Left forelimb (tissue), 1 donor: ENCODE measurements around the gene ZFP1.

Experiments
- DNase-seq: peaks from one replicate; pipeline ENCODE4 v3.0.0-alpha.2; 2018; ENCODE audit warnings: low spot score

ZFP1 gene

DNA sequence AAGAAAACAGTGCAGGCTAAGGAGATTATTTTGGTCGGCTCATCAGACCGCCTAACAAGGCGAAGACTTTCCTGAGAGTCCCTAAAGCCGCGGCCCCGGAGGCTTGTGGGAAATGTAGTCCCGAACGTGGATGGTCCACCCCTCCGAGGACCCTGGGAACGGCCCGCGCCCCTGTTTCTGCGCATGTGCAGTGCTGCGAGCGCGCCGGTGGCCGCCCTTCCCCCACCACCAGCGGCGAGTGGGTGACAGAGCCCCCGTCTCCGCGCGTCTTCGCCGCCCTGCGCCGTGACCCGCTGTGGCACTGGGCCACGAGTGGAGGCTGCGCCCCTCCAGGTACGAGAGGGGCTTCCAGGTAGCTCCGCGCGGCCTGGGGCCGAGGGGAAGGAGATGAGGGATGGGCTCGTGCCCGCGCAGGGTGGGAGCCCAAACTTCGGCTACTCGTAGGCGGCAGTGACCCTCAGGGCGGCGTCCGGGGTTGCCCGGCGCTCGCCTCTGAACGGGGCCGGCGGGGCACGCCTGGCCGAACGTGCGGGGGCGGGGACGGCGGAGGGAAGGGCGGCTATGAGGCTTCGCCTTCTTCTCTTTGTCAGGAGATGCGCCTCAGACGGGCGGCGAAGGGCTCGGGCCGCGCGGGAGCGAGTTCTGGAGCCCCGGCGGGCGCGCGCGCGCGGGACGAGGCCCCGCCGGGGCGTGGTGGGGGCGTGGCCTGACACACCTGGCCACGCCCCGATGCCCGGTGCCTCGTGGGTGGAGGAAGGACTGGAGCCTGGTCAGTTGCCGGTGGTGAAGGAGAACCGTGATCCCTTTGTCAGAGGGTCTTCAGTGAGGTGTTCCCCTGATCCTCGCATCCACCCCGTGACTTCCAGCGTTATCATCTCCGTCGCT, at the start of gene ZFP1:
Gene ZFP1 (plus strand): TSS at position 214 of the 885 bp plus-strand sequence. CDS start 4,428 bp downstream, outside the sequence.
- peak; percentile 97 for DNase-seq

GRCh38 chr16:75099075-75099667, 49.2 kb upstream of the ZFP1 start:
- DNase-seq: no peak

- no peak for DNase-seq
These were observed 48.4 kb upstream of the ZFP1 start for GRCh38 chr16:75099738-75100602.

DNA sequence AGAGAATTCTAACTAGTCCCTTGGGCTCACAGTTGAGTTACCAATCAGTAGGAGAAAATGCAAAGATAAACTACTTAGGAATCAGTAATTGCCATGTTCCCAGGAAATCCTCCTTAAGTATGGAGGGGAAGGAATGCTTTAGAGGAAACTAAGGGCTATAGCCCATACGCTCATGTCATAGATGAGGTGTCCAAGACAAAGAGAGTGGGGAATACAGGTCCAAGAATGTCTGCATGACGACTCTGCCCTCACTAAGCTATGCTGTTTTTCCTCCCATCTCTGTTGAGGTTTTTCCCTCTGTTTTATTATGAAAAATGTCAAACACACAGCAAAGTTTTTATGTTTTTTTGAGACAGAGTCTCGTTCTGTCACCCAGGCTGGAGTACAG, 47.7 kb upstream of the ZFP1 start:
- no peak for DNase-seq

DNA sequence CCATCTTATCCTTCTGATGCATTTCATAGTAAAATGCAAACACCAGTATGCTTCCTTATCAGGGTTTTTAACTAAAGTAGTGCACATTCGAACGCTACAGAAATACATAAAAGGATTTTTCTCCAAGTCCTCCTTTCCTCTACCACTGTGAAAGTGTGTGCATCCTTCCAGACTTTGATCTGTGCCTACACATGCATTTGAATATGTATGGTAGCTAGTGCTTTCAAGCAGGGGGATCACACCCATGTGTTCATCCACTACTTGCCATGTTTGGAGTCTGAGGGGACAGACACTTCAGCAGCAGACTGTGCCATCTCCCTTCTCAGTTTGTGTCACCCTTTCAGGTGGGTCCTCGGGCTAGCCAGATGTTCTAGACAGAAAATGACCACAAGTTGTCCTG, 46.7 kb upstream of the ZFP1 start:
- no peak for DNase-seq

DNA sequence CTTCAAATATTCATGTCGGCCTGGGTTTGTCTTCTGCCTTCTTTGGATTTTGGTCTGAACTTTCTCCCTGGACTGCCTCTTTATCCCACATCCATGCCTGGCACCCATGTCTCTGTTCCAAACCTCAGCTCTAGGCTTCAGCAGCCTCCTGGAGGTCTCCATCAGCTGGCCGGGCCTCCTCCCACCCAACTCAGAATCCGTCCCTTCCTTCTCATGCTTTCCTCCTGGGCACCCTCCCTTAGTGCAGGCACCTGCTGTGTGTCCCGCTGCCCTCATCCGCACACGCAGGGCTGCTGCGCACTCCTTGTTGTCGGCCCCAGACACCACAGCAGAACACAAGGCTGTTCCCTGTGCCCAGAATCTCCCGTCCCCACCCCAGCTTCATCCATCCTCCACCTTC, 45.7 kb upstream of the ZFP1 start:
- DNase-seq: no peak

DNA sequence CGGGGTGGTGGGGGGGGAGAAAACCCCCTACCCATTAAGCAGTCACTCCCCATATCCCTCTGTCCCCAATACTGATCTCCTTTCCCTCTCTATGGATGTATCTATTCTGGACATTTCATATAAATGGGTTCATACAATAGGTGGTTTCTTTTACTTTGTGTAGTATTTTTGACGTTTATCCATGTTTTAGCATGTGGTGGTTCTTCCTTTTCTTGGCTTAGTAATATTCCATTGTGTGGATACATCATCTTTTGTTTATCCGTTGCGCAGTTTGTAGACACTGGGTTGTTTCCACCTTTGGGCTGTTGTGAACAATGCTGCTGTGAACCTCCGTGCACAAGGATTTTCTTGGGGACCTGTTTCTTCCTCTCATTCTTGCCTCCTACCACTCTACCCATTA, 44.3 kb upstream of the ZFP1 start:
- no peak for DNase-seq

GRCh38 chr16:75104836-75105235, 43.5 kb upstream of the ZFP1 start:
- DNase-seq: no peak

DNA sequence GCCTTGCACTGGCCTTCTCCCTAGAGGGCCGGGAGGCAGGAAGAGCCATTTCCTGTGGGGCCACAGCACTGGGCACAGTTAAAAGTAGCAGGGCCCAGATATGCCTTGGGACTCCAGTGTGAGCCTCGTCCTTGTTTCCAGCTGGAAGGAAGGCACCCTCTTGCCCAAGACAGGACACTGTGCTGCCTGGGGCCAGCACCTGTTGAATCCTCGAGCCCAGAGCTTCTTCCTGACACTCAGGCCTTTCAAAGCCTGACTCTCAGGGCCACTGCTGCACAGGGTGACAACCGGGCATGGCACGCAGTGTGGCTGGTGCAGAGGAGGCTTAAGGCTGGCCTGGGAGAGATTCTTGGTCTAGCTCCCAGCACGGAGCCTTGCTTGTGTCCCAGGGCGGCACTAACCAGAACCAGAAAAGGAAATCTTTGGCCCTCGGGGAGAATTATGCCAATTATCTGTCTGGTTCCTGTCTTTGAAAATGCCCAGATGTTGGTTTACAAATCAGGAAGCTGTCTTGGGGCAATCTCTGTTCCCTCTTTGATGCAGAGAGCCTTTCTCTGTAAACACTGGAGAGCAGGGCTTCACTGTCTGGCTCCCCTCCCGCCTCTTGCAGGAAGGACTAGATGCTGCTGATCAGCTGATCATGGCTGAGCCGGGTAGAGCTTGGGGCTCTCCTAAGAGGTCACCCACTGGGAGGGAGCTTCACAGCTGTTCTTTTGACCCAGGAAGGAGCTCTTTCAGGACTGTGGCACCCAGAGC, 42.8 kb upstream of the ZFP1 start:
- DNase-seq: no peak

GRCh38 chr16:75106351-75107274, 41.7 kb upstream of the ZFP1 start:
- DNase-seq: no peak

DNA sequence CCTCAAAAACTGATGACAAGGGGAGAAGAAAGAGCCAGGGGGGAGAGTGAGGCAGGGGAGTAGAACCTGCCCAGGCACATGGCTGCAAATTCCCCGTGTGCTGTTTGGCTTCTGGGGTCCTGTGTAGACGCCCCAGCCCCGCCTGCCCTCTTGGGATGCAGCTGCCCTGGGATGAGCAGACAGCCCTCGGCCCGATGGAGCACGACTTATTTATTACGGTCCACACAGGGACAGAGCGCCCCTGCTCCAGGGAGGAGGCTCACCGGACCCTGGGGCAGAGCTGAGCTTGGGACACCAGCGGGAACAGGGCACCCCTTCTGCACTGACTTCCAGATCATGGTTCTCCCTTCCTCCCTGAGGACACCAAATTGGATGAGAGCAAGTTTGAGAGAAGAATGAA, 40.8 kb upstream of the ZFP1 start:
- no peak for DNase-seq

DNA sequence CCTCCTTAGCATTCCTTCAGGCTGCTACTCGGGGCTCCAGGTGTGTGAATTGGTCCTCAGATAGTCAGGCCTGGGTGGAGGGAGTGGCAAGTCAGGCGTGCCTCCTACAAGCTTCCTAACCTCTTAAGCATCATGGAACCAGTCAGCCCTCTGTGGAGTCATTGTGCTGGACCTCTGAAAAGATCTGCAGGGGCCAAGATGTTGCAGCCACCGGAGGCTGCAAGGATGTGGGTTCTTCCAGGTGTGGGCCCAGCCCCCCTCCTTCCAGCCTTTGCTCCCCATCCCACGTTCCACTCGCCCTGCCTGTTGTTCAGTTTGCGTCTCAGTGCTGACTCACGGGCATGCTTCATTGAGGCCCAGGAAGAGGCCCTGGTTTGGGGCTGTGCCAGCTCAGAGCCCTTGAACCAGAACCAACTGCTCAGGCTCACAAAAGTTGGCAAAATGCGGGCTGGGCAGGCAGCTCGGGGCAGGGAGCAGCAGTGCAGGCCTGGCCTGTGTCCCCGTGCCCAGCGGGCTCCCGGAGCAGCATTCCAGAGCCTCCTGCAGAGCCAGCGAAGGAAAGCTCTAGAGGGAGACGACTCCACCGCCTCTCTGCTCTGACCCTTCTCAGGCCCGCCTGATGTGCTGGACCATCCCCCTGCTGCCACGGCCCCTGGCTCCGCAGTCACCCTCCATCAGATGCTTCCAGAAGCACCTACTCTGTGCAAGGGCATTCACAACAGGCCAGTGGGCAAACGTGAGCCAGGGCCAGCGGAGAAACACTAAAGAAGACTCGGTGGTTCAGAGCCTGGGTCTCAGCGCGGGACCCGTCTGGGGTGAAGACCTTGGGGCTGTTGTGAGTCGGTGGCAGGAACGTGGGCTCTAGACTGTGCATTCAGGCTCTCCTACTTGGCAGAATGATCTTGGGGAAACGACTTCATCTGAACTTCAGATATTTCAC, 39.3 kb upstream of the ZFP1 start:
- no peak for DNase-seq

DNA sequence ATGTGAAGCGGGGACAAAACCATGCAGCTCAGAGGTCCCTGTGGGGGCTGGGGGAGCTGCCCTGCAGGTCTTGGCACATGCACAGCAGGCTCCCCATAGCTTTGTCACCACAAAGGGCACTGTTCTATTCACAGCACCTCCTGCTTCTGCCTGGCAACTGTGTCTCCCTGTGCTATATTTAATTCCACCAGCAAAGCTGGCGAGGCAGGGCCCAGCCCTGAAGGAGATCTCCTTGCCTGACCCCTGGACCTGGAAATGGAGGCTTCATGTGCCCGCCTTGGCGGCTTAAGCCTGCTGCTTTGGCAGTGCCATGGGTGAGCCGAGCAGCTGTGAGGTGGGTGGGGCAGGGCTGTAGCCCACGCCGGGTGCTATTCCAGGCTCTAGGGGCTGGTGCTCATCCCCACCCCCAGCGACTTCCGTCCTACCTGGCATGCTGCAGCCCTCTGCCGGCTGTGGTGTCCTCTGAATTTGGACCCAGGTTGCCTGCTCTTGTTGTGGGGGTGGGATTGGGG, 38.5 kb upstream of the ZFP1 start:
- DNase-seq: no peak

DNA sequence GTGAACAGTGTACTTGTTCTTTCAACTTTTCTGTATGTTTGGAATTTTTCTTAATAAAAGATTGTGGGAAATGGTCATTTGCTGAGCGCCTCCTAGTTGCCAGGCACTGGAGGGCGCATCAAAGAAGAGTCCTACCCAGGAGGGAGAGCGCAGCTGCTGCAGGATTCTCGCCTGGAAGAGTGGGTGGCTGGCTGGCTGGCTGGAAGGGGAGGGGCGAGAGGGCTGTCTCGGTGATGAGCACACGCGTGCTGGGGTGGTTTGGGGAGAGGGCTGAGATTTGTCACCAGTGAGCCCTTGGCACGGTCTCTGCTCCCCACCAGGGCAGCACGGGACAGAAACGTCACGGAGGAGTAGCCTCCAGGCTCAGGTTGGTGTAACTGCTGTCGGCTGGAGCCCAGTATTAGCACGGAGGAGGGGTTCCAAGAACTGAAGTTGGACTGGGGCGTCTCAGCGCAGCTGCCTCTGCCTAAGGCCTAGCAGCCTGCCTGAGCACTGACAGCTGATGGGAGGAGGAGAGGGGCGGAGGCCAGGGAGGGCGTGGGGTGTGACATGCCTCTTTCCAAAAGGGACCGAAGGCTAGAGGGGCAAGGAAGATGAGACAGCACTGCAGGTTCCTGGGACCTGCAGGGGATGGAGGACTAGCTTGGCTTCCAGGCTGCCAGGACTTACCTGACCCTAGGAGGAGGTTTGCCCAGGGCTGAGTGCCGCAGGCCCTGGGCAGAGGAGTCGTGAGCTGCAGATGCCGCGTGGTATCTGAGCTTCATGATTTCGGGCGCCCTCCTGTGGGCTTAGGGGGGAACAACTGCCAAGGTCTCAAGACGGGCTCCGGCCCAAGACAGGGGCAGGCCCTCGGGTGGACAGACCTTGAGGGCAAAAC, 37.4 kb upstream of the ZFP1 start:
- DNase-seq: peak; percentile 92

- DNase-seq: no peak
These were observed 36.8 kb upstream of the ZFP1 start for GRCh38 chr16:75111514-75111940.

- no peak for DNase-seq
These were observed 36.2 kb upstream of the ZFP1 start for GRCh38 chr16:75111961-75112733.

DNA sequence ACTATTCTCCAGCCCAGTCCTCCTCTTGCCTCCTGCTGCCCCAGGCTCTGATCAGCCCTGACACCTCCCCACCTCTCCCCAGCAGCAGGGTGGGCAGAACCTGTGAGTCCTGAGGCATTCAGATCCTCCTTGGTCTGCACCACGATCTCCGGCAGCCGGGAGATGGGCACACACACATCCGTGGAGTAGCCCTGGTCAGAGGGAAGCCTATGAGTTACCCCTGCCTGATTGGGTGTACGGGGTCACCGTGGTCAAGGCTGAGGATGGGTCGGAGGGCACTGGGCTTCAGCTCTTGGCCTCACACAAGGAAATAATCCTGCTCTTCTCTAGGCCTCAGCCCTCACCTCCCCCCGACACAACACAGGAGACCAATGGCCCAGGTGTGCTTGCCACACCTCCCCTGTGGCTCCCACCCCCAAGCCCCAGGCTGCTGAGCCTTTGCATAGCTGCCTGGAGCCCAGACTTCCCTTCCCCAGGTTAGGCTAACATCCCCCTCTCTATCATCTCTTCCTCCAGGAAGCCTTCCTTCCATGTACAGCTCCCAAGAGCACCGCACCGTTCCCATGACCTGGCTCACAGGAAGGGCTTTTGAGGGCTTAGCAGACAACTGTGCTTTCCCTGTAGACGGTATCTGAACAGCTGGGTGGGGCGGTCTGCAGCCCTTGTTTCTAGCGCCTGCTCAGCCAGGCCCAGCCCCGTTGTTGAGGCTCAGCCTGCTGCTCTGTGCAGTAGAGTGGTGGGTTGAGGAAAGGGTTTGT, 35.4 kb upstream of the ZFP1 start:
- no peak for DNase-seq
